Kidney (tissue), 14 donors: ENCODE measurements around the gene LAMTOR1. TPM values are rescaled to one million over a fixed set of nuclear protein-coding genes. Genes with fewer than 3 reads are reported as not detected.

Experiments used
- DNase-seq, 5 donors: peaks; one replicate each; pipeline ENCODE4 v3.0.0-alpha.2; 2013 to 2020
- FAIRE-seq: peaks from 2 replicates; lab custom pipeline; 2012; peaks lifted over from hg19 to GRCh38; lab: Jason Lieb, UNC
- H3K27ac ChIP-seq, 2 donors: one replicate each; pipeline ENCODE4 v1.7.0; 2013; ENCODE audit warnings: low read depth in 2 of 2, low read length in 2 of 2, inconsistent platforms in 1 of 2
- H3K27me3 ChIP-seq: one replicate; pipeline ENCODE4 v1.7.1; 2013; ENCODE audit warnings: low read length, inconsistent platforms; ENCODE audit not compliant: control insufficient read depth, insufficient read depth
- H3K36me3 ChIP-seq, 3 donors: one replicate each; pipeline versions ENCODE4 v1.7.0 to v1.7.1; 2013; ENCODE audit warnings: low read length in 3 of 3, control low read depth in 1 of 3, inconsistent platforms in 1 of 3; ENCODE audit not compliant: insufficient read depth in 3 of 3, control insufficient read depth in 2 of 3
- H3K4me1 ChIP-seq, 3 donors: one replicate each; pipeline versions ENCODE4 v1.7.0 to v1.7.1; 2013; ENCODE audit warnings: low read length in 3 of 3, inconsistent platforms in 1 of 3, low read depth in 1 of 3; ENCODE audit not compliant: control insufficient read depth in 2 of 3, insufficient read depth in 2 of 3
- H3K4me3 ChIP-seq, 3 donors: one replicate each; pipeline versions ENCODE4 v1.7.0 to v1.8.1; 2013; ENCODE audit warnings: low read length in 3 of 3, control low read depth in 1 of 3, inconsistent platforms in 1 of 3
- H3K9ac ChIP-seq, 3 donors: one replicate each; pipeline versions ENCODE4 v1.7.0 to v1.7.1; 2013; ENCODE audit warnings: low read length in 3 of 3, control low read depth in 1 of 3, inconsistent platforms in 1 of 3
- H3K9me3 ChIP-seq, 3 donors: one replicate each; pipeline versions ENCODE4 v1.7.0 to v1.7.1; 2013; ENCODE audit warnings: low read length in 3 of 3, control low read depth in 1 of 3, inconsistent platforms in 1 of 3; ENCODE audit not compliant: control insufficient read depth in 2 of 3, insufficient read depth in 1 of 3
- intact Hi-C: fragments of 100-400 bp; cut with DNase I; formaldehyde crosslinking; loops from one replicate; pipeline ENCODE4 v1.11.1; 2022
- polyA plus RNA-seq: library from polyadenylated mRNA; stranded (reverse); fragments of 350-450 nt; fragmentation: Illumina TruSeq; extraction: RNeasy Lipid Tissue Mini Kit (QIAGEN cat#74804); gene quantifications from one replicate; pipeline ENCODE4 v1.2.3, GENCODE V29; 2014; ENCODE audit warnings: low read depth, low replicate concordance; ENCODE audit not compliant: insufficient read depth
- total RNA-seq: library from RNA; stranded (reverse); fragmentation: NEBNext Ultra II Directional; extraction: Animal tissue kit (Norgen Biotek cat#: 25700); gene quantifications from one replicate; pipeline ENCODE4 v1.2.1, GENCODE V29; 2021
- TF ChIP-seq, protein P1 (sequence below): IDR thresholded peaks from 3 replicates; pipeline ENCODE4 v1.5.1; 2012; ENCODE audit warnings: mild to moderate bottlenecking, moderate library complexity, borderline replicate concordance; ENCODE audit not compliant: insufficient read depth; ENCODE audit errors: extremely low read depth
- donor health status: control.
- donor health status: control.
- donor health status: control.
- donor health status: control.
- donor health status: control.
- donor health status: DM: yes; HTN: yes; CAD: no.
- donor health status: Normal renal cell carcinoma (clear cell type).

LAMTOR1 gene
- total and polyA plus RNA-seq, 2 donors from 2014 or later, result 111 to 189 TPM

DNA sequence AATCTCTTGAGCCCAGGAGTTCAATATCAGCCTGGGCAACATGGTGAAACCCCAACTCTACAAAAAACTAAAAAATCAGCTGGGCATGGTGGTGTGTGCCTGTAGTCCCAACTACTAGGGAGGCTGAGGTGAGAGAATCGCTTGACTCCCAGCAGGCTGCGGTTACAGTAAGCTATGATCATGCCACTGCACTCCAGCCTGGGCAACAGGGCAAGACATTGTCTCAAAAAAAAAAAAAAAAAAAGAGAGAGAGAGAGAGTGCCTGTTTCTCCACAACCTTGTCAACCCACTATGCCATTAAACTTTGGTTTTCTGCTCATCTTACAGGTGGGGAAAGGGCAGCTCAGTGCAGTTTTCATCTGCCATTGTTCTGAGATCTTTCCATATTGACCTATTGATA is 37.6 kb upstream of the LAMTOR1 start:
- FAIRE-seq, result no peak
- DNase-seq, result no peak
- no peak overlapping the region for H3K9ac ChIP-seq
- no peaks in the 10 kb centered on the region for H3K9me3 ChIP-seq
- no peak overlapping the region for H3K4me3 ChIP-seq
- no peaks in the 10 kb centered on the region for H3K36me3 ChIP-seq
- H3K27ac ChIP-seq, result no peak overlapping the region
- H3K4me1 ChIP-seq, result no peaks in the 10 kb centered on the region
- no peaks in the 10 kb centered on the region for H3K27me3 ChIP-seq
- TF ChIP-seq, protein P1, sequence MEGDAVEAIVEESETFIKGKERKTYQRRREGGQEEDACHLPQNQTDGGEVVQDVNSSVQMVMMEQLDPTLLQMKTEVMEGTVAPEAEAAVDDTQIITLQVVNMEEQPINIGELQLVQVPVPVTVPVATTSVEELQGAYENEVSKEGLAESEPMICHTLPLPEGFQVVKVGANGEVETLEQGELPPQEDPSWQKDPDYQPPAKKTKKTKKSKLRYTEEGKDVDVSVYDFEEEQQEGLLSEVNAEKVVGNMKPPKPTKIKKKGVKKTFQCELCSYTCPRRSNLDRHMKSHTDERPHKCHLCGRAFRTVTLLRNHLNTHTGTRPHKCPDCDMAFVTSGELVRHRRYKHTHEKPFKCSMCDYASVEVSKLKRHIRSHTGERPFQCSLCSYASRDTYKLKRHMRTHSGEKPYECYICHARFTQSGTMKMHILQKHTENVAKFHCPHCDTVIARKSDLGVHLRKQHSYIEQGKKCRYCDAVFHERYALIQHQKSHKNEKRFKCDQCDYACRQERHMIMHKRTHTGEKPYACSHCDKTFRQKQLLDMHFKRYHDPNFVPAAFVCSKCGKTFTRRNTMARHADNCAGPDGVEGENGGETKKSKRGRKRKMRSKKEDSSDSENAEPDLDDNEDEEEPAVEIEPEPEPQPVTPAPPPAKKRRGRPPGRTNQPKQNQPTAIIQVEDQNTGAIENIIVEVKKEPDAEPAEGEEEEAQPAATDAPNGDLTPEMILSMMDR, result no peak
- intact Hi-C loops, result no loop called here

DNA sequence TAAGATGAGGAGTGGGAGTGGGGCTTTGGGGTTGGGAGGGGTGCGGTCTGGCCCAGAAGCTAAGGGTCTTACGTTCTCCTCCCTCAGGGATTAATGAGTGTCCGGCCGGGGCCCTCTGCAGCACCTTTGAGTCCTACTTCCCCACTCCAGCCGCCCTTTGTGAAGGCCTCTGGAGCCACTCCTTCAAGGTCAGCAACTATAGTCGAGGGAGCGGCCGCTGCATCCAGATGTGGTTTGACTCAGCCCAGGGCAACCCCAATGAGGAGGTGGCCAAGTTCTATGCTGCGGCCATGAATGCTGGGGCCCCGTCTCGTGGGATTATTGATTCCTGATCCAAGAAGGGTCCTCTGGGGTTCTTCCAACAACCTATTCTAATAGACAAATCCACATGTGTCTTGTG is 36.4 kb upstream of the LAMTOR1 start:
- intact Hi-C loops, result no loop called here
- no peak for FAIRE-seq
- TF ChIP-seq, protein P1, result no peak
- Histone ChIP-seq H3K9me3 (no peaks in the 10 kb centered on the region), H3K4me1 (no peaks in the 10 kb centered on the region), H3K36me3 (no peaks in the 10 kb centered on the region), H3K27me3 (no peaks in the 10 kb centered on the region), H3K4me3 (peak overlapping the region in 1 of 3 donors; percentile 29), H3K27ac (no peak overlapping the region), H3K9ac (no peak overlapping the region)
- DNase-seq, result no peak

DNA sequence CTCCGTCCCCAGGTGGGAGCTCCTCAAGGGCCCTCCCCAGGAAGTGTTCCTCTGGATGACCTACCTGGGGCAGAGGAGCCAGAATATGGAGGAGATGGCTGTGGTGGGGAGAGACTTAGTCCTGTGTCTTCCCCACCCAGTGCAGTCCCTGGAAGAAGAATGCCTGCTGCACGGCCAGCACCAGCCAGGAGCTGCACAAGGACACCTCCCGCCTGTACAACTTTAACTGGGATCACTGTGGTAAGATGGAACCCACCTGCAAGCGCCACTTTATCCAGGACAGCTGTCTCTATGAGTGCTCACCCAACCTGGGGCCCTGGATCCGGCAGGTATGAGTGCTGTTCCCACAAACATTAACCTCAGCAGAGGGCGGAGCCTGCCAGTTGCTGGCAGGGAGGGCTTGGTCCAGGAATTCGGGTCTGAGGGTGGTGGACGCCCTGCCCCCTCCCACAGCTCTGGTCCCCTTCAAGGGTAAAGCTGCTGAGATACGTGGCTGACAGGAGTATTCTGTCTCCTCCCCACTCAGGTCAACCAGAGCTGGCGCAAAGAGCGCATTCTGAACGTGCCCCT is 35.8 kb upstream of the LAMTOR1 start:
- FAIRE-seq (no peak), DNase-seq (peak in 4 of 5 donors; percentile 33 to 83 (median 42))
- no peaks in the 10 kb centered on the region for H3K27me3 ChIP-seq
- H3K4me1 ChIP-seq, result no peaks in the 10 kb centered on the region
- peak overlapping the region in 1 of 3 donors; percentile 26 for H3K9ac ChIP-seq
- intact Hi-C loops, result no loop called here
- H3K36me3 ChIP-seq, result no peaks in the 10 kb centered on the region
- TF ChIP-seq, protein P1, result no peak
- H3K4me3 ChIP-seq, result peak overlapping the region in 2 of 3 donors; percentile 29 to 38
- no peak overlapping the region for H3K27ac ChIP-seq
- no peaks in the 10 kb centered on the region for H3K9me3 ChIP-seq
